ENCODE data around the gene ADAM19.

DNA sequence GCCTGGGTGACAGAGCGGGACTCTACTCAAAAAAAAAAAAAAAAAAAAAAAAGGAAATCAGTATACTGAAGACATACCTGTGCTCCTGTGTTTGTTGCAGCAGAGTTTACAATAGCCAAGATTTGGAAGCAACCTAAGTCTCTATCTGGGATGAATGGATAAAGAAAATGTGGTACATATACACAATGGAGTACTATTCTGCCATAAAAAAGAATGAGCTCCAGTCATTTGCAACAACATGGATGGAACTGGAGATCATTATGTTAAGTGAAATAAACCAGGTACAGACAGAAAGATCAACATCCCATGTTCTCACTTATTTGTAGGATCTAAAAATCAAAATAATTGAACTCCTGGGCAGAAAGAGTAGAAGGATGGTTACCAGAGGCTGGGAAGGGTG lies 22.9 kb downstream of the ADAM19 start:
- TF ChIP-seq, protein P1, sequence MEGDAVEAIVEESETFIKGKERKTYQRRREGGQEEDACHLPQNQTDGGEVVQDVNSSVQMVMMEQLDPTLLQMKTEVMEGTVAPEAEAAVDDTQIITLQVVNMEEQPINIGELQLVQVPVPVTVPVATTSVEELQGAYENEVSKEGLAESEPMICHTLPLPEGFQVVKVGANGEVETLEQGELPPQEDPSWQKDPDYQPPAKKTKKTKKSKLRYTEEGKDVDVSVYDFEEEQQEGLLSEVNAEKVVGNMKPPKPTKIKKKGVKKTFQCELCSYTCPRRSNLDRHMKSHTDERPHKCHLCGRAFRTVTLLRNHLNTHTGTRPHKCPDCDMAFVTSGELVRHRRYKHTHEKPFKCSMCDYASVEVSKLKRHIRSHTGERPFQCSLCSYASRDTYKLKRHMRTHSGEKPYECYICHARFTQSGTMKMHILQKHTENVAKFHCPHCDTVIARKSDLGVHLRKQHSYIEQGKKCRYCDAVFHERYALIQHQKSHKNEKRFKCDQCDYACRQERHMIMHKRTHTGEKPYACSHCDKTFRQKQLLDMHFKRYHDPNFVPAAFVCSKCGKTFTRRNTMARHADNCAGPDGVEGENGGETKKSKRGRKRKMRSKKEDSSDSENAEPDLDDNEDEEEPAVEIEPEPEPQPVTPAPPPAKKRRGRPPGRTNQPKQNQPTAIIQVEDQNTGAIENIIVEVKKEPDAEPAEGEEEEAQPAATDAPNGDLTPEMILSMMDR (IDR thresholded peaks at IDR 0.05): no peak
- TF ChIP-seq ZFX (IDR thresholded peaks at IDR 0.05; ENCODE audit: borderline replicate concordance): no peak

Measured in 22Rv1 (cell line).